IPS-11a (cell line): Measurements from ENCODE around the gene CCDC85B.

Source experiments
- H3K4me3 ChIP-seq: one replicate; pipeline ENCODE4 v1.5.1; 2013; ENCODE audit warnings: low read depth, low read length, control low read depth

The CCDC85B gene

DNA sequence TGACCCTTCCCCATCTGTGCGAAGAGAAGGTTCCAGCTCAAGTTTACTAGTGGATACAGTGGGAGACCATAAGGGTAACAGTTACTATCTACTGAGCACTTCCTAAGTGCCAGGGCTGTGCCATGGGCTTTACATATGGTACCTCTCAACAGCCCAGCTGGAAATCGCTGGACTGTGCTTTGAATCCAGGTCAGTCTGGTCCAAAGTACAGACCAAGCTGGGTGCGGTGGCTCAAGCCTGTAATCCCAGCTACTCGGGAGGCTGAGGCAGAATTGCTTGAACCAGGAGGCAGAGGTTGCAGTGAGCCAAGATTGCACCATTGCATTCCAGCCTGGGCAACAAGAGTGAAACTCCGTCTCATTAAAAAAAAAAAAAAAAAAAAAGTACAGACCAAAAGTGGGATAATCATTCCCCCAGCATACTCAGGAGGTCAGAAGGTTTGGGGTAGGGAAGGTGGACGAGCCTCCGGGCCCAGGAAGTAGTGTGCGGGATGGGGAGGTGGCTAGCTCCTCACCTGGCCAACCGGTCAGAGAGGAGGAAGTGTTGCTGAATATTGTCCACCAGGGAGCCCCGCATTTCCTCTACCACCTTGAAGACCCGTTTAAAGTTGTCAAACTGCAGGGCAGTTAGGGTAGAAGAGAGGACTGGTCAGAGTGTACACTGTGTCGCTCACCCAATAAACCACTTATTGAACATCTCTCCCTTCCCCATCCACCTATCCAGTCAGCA, 4.5 kb upstream of the CCDC85B start:
- no peak overlapping the region for H3K4me3 ChIP-seq

DNA sequence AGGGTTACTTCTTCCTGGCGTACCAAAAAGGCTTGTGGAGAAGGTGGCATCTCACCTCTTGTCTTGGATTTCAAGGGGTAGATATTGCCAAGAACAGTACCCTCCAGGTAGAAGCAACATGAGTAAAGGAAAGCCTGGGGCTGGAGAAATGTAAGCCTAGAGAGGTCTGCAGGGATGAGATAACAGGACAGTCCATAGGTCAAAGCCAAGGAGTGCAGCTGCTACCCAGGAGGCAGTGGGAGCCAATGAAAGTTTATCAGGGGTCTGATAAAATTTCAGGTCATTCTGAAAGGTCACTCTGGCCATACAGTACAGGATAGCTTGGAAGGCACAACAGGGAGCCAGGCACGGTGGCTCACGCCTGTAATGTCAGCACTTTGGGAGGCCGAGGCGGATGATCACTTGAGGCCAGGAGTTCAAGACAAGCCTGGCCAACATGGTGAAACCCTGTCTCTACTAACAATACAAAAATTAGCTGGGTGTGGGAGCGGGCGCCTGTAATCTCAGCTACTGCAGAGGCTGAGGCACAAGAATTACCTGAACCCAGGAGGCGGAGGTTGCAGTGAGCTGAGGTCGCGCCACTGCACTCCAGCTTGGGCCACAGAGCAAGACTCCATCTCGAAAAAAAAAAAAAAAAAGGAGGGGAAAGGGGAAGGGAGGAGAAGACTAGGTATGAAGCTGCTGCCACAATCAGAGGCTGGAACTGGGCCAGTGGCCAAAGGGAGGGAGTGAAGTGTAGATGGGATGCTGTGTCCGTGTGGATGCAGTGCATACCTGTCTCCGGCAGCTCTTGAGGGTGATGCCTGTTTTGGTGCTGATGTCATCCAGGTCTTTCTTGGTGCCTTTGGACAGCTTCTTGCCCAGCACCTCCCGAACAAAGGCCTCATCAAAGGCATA, 3.4 kb upstream of the CCDC85B start:
- peak overlapping the region; percentile 79 for H3K4me3 ChIP-seq

DNA sequence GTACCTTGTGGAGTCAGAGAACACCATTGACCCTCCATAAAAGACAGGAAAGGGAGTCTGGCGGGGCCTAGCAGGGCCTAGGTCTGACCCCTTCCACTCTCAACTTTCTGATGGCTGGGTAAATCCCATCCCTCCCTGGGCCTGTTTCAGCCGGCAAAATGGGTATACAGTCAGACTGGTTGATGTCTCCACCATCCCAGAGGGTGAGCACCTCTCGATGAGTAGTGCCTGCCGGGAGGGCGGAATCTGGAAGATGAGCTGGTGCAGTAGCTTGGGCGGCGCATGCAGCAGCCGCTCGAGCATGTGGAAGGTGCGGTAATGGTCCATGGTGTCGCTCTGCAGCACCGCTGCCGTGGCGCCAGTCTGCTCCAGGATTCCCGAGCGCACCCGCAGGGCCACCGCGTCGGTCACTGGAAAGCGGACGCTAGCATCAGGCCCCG, 2.7 kb upstream of the CCDC85B start:
- H3K4me3 ChIP-seq = peak overlapping the region; percentile 79

DNA sequence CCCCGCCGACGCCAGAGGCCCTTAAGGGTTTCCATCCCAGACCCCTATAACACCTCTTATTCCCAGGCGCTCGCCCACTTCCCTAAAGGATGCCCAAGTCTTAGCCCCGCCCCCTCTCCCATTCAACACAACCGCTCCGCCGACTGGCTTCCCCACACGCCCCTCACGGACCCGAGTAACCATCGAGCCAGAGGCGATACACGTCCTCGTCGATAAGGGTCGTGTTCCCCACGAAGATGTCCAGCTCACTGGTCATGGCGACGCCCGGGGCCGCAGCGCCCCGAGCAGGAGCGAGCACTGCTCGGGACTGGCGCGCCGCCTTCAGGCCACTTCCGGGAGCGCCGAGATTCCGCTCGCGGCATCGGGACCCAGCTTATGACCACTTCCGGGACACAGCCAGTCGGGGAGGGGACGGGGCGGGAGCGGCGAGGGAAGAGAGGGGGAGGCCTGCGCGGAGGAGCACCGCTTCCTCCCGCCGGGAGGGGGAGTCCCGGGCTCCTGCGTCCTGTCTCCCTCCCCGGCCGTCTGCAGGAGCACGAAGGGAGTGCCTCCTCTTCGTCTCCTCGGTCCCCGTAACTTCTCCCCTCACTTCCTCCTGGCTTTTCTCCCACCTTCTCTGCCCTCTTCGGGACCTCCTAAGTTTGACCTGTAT, 2.2 kb upstream of the CCDC85B start, which contains the start of gene FIBP:
Gene FIBP (minus strand): TSS at position 309 of the 652 bp plus-strand sequence. CDS start 53 bp downstream, at position 256.
- H3K4me3 ChIP-seq = peak within 1 kb of the TSS; percentile 79

DNA sequence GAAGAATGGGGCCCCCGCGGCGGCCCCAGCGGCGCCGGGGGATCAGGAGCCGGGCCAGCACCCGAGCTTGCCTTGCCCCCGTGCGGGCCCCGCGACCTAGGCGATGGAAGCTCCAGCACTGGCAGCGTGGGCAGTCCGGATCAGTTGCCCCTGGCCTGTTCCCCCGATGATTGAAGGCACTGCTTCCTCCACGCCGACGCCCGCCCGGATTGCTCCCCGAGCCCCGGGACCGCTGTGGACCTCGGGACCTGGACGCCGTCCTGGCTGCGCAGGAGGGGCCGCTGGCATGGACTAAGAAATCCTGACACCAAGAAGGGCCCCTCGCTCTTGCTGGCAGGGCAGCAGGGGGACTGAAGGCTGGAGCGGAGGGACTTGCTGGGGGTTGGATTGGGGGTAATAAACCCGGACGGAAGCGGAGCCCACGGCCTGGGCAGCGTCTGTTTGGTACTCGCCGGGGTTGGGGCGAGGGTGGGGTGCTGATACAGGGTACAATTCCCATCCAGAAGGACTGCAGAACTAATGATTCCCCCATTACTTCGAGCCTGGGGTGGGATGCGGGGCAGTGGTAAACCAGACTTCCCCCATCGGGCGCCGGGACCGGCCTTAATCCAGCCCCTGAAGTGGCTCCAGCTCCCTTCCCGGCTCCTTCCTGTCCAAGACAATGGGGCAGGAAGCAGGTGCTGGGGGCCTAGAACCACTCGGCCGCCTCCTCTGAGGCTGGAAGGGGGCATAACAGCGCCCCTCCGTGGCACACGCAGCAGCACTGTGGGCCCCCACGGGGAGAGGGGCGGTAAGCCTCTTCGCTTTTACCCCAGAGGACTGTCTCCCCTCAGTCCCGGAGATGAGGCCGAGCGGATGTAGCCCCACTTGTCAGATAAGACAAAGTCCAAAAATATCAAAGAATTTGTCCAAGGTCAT, 1.0 kb downstream of the CCDC85B start:
- peak overlapping the region; percentile 61 for H3K4me3 ChIP-seq

DNA sequence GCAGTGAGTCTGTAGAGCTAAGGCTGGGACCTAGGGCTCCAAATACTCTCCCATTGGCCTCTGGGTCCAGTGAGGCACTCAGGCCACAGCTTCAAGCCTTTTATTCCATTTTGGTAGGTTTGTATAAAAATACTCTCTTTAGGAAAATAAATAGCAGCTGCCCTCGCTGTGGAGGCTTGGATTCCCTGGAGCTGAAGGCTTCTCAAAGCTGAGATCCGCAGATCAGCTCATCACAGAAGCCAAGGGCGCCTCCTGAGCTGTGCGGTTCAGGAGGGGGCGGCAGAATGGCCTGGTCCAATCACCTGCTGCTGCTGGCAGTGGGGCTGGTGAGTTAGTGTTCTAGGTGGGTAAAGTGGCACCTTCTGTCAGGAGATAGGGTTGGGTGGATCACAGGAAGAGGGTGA, 1.7 kb downstream of the CCDC85B start:
- H3K4me3 ChIP-seq = peak overlapping the region; percentile 61

DNA sequence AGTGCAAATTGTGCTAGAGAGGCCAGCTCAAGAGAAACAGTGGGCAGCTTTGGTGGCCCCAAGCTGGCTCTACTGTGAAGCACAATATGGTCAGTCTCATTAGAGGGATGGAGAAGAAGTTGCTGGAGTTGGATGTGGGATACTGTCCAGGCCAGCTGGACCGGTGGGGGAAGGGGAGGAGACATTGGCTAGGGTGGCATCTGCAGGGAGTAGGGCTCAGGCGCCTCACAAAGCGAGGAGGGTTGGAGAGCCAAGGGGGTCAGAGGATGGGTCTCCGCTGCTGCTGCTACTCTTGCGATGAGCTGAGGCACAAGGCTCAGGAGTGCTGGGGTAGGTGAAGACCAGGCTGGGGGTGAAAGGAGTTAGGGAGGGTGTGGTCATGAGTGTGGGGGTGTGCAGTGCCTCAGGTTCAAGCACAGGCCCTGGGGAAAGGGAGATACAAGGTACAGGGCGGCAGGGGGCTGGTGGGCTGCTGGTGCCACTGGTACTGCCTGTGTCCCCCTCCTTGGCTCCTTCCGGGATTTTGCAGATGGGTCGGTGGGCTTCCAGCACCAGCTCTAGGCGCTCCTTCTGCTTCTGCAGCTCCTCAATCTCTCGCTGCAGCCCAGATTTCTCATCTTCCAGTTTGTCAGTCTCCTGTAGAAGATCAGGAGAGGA, 2.3 kb downstream of the CCDC85B start:
- no peak overlapping the region for H3K4me3 ChIP-seq

DNA sequence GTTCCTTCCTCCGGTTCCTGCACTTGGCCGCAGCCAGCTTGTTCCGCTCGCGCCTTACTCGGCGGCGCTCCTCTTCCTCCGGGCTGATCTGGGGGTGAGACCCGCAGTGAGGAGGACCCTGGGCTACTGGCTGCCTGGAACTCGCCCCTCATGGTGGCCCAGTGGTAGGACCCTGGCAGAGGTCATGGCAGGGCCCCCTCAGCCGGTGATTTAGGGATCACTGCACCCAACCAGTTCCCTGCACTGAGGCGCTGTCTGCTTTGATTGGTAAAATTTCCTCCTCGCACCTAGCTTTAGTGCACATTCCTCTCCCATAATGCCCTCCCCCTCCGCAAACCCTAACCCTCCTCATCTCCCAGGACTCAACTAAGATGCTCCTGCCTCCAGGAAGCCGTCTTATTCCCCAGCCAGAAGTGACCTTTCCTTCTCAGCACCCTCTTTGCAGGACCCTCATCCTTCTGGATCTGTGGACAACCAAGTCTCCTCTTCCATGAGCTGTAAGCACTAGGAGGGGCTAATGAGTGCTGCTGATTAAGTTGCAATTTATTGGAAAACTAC, 3.6 kb downstream of the CCDC85B start:
- H3K4me3 ChIP-seq = no peak overlapping the region

DNA sequence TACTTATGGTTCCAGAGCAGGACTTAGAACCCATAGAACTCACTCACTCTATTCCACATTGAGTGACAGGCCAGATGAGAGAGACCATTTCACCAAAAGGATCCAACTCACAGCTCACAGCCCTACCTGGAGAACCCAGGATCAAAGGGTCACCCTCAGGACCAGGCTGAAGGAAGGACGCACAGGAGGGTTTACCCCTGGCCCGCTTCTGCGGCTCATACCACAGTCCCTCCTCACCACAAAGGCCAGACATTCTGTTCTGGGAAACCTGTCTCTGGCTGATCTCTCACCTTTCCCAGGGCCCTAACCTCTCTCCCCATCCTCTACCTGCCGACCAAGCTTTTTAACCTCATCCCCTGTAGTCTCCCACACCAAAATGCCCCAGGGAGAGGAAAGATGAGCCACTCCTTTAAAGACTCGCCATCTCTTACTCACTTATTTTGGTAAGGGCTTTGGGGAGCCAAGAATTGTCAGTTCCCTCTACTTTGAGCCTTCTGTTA, 5.1 kb downstream of the CCDC85B start:
- no peak overlapping the region for H3K4me3 ChIP-seq

DNA sequence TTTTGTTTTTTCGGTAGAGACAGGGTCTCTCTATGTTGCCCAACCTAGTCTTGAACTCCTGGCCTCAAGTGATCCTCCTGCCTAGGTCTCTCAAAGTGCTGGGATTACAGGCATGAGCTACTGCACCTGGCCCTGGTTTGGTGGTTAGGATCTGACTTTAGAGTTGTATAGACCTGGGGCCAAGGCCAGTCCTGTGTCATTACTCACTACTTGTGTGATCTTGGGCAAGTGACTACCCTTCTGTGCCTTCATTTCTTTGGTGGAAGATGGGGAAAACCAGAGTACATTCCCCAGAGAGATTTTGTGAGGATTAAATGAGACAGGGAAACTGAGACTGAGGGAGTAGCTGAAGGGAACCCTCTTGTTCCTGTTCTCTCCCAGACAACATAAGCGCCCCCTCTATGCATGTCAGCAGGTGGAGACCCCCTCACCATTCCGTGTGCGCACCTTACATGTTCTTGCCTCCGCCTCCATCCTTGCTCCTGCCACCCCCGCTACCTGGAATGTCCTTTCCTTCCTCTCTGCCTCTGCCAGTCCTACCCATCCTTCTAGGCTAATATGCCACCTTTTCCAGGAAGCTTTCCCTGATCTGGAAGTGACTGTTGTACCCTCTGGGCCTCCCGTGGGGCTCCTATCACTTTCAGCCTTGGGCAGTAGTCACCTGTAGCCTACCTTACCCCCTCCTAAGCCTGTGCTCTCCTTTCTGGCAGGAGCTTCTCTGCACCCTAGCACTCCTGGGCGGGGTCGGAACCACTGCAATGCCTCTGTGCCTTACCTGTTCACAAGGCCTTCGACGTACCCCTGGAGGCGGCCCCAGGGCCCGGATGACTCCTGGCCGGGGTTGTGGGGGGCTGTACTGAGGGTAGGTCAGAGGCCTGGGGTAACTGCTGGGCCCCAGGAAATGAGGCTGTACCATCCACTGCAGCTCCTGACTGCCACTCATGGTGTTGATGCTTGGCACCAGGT, 5.8 kb downstream of the CCDC85B start:
- no peak overlapping the region for H3K4me3 ChIP-seq

DNA sequence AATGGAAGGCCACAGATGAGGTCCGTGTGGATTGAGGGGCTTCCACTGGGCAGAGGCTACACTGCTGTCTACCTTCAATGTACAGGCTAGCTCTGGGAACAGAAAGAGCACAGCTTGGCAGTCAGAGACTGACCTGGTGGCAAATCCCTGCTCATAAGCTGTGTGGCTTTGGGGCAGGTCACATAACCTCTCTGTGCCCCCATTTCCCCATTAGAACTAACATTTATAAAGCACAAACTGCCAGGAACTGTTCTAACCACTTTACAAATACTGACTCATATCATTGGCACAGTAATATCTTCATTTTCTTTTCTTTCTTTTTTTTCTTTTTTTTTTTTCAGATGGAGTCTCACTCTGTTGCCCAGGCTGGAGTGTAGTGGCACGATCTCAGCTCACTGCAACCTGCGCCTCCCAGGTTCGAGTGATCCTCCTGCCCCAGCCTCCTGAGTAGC, 6.6 kb downstream of the CCDC85B start:
- H3K4me3 ChIP-seq = no peak overlapping the region

DNA sequence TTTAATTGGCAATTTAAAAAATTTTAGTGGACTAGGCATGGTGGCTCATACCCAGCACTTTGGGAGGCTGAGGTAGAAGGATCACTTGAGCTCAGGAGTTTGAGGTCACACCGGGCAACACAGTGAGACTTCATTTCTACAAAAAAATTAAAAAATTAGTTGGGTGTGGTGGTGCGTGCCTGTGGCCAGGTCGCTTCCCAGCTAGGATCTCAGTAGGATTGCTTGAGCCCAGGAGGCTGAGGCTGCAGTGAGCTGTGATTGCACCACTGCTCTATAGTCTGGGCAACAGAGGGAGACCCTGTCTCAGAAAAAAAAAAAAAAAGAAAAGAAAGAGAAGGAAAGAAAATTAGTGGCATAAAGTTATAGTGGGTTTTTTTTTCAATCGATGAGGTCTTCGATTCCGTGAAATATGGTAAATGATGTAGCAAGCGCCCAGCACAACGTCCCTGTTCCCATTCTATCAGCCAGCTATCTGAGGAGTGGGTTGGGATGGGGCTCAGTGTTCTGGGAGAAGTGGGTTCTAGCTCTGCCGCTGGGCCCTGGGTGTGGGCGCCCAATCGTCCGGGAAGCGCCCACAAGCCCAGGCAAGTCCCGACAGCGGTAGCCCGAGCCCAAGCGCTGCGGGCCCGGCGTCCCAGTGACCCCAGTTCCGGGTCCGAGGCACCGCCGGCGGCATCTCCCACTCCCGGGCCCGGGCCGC, 8.3 kb downstream of the CCDC85B start:
- H3K4me3 ChIP-seq = peak overlapping the region; percentile 67

DNA sequence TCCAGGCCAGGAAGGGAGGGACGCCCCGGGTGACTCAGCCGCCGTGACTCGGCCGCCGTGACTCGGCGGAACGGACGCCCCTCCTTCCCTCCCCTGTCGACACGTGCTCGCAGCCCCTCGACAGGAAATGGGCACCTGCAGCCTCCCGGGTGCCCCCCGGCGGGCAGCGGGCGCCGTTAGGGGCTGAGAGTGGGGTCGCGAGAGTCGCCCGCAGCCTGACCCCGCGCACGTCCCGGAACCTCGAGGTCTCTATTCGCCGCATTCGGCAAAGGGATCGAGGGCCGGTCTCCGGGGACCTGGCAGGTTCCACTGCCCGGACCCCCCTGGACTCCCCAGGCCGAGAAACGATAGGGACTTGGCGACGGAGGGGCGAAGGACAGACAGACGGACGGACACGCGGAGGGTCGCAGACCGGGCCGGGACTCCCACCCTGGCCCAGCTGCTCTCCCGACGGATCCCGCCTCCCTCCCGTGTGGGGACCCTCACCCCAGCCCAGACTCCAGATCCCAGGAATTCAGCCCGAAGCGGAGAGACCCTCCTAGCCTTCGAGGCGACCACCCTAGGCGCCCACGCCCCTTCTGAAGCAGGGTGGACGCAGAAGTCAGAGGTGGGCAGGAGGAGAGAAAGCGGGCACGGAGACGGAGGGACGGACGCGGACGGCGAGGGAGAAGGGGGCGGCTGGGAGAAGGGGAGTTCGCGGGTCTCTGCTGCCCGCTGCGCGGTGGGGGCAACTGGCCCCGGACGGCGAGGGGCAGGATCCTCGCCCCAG, 9.1 kb downstream of the CCDC85B start:
- H3K4me3 ChIP-seq = peak overlapping the region; percentile 67

DNA sequence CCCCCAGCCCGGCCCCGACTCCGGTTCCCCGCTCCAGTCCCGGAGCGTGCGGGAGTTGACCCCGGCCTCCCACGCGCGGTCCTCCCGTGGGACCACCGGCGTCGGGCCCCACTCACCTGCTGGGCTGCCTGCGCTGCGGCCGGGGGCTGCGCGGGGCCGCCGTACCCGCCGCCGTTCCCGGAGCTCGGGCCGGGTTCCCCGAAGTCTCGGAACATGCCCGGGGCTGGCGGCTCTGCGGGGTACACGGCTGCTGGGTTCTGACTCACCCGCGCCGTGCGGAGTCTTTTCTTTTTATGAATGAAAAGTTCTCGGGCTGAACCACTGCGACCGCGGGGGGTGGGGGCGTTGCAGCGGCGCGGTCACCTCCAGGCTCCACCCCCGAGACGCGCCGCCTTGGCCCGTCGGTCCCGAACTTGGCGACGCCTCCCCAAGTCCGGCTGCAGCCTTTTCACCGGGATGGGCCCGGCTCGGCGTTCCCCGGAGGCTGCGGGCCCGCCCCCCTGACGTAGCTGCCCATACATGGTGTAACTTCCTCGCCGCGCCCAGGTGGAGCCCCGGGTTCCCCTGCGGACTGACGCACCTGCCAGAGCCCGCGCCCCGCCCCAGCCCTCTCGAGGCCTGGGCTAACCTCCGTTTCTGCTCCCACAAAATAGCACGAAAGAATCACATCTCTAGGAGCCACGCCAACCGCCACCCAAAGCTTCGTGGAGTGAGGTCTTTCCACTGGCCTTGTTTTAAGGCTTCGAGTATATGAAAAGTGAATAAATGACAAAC, 9.8 kb downstream of the CCDC85B start, which contains the start of gene FOSL1:
Gene FOSL1 (minus strand): TSS at position 264 of the 774 bp plus-strand sequence. CDS start 49 bp downstream, at position 215.
- H3K4me3 ChIP-seq = peak within 1 kb of the TSS; percentile 67

DNA sequence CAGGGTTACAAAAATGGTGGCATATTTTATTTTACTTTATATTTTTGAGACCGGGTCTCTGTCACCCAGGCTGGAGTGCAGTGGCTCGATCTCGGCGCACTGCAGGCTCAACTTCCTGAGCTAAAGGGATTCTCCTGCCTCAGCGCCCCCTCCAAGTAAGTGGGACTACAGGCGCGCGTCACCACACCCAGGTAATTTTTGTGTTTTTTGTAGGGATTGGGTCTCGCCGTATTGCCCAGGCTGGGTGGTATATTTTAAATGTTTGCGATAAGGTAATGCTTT, 10.4 kb downstream of the CCDC85B start:
- H3K4me3 ChIP-seq = no peak overlapping the region

DNA sequence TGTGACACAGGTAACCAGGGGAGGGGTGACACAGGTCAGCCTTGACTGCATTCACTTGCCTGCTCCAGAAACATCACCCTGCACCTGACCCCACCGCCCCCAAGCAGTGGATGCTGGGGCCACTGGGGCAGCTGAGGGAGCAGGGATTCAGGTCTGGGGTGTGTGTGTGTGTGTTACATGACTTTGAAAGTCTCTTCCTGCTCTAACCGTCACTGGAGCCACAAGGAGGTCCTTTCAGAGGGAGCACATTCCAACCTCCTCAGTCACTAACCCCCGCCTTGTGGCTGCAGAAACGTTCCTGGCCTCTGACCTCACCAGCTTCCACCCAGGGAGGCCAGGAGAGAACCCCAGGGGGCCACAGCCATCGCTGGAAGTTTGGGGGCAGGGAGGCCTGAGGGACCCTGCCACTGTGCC, 12.6 kb downstream of the CCDC85B start:
- H3K4me3 ChIP-seq = no peak overlapping the region
